Ecto neural progenitor cell (in vitro differentiated cells): ENCODE measurements around the gene FXYD2.

ENCODE experiments used
- DNase-seq: peaks from one replicate; pipeline ENCODE4 v3.0.0-alpha.2; 2018; ENCODE audit warnings: low spot score

Gene FXYD2

DNA sequence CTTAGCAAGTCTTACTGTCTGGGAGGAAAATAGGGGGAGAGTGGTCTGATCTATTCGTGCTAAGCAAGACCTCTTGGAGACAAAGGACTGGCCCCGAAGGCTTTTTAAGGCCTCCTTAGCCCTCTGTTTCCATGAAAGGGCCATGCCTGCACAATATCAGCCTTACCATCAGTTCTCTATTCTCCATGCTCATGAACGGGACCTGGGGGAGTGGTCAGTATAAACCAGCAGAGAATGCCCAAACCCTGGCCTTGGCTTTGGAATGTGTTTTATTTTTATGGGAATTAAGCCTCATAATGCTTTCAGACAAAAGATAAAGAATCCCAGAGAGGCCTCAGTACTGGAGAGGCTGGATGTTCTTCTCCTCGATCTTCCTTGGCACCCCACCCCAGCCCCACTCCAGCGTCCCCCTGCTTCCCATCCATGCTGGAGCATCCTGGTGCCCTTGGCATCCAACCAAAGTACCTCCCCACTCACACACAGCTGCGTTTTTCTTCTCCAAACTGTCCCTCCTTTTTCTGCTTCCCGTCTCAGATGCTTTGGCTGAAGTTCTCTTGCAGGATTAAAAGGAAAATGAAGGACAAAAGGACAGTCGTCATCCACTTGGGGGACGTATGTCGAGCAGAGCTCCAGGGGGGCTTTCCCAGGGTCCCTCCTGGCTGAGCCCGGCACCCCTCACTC is 33.3 kb upstream of the FXYD2 start:
- no peak for DNase-seq

DNA sequence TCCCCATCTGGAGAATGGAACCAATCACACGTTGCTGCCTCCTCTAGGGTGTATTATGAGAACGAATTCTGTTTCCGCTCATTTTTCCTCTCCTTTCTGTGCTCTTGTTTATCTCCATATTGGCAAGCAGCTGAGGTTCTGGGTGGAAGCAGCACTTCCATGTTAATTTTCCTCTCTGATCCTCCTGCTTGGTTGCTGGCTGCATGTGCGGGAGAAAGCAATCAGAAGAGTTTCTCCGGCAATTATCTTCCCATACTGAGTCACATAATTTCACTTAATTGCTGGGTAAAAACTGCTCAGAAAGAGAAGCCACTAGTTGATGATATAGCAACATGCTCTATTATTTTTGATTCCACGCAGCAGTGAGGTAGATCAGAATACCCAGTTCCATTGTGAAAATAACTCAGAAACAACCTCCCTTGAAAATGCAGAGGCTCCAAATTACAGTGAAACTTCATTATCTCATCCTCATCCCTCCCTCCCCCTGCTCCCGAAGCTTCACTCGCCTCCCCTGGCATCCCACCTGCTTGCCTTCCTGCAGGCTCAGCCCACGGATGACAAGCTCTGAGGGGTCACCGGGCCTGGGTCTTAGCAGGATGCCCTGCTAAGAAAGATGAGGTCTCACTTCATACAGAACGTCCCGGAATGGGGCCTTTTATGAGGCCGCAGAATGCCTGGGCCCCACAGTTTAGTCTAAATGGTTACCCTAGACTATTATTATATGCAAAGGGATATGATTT is 31.5 kb upstream of the FXYD2 start:
- peak; percentile 16 for DNase-seq

DNA sequence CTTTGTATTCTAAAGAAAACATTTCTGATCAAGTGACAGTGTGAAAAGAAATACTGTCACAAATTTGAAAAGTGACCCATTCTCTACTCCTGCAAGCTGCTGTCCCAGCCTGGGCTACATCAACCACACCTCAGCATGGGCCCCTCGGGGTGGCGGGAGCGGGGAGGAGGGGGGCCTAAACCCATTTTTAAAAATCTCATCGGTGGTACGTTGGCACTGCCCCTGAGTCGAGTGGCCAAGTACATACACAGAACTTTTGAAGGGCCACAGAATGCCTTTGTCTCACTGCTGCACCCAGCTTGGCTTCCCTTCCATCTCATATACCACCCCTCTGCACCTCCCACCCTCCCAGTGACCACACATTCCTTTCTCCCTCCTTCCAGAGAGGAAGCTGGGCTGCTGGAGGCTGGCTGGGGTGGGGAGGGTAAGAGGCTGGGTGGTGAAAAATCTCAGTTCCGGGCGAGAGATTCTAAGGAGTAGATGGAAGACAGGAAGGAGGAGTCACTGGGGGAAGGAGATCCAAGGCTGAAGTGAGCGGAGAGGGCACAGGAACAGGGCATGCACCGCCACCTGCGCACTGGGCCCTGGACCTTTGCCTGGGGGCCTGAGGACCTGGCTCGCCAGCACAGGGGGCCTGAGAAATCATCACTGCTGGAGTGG is 30.8 kb upstream of the FXYD2 start:
- peak; percentile 39 for DNase-seq

DNA sequence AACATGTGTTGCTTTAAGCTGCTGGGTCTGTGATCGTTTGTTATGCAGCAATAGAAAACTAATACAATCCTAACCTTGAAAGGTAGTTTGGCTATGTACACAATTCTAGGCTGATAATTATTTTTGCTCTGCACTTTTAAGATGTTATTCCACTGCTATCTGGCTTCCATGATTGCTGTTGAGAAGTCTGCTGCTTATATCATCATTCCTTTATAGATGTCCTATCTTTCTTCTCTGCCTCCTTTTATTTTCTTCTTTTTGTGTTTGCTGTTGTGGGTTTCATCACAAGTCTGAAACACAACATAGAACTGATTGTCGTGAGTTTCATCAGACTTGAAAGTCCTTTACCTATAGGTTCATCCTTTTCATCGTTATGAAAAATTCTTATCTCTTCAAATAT is 27.8 kb upstream of the FXYD2 start:
- DNase-seq, result no peak

DNA sequence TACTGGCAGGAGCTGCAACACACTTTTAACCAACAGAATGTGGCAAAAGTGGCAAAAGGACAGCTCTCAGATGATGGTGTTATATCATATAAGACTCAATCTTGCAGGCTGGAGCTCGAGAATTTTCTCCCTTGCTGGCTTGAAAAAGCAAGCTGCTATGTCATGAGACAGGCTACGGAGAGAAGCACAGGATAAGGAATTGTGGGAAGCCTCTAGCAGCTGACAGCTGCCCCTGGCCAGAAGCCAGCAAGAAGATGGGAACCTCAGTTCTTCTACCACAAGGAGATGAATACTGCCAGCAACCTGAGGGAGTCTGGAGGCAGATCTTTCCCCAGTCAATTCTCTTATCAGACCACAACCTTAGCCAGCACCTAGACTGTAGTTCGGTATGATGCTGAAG is 27.3 kb upstream of the FXYD2 start:
- no peak for DNase-seq

DNA sequence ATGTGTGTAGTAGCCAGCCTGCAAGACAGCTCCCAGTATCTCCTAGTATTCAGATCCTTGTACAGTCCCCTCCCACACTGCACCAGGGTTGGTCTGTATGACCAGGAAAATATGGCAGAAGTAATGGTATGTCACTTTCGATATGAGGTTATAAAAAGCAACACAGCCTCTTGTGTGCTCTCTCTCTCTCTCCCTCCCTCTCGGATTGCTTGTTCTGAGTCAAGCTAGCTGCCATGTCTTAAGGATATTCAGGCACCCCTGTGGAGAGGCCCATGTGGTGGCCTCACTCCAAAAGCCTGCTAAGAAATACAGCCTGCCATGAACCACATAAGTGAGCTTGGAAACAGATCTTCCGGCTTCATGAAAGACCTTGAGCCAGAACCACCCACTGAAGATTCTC is 26.6 kb upstream of the FXYD2 start:
- peak; percentile 42 for DNase-seq

DNA sequence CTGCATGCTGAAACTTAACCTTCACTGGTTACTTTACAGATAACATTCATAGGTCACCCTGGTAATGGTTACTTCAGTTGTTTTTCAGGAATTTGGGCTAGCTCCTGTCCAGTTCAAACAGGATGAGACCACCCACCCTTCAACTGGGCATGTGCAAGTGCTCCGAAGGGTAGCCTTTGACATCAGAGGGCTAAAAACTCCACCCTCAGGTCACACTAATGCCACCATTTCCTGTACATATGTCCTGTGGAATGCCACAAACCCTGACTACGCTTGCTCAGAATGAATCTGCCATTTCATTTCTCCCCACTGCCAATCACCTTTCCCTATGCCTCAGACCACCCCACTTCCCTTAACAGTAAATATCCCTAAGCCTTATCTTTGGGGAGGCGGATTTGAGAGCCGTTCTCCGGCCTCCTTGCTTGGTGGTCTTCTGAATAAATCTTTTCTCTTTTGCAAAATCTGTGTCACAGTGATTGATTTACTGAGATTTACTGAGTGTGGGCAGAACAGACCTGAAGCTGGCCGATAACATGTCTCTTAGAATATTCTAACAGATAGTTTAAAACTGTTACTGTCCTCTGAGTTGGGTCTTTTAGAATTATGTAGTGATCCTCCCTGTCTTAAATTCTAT is 25.4 kb upstream of the FXYD2 start:
- DNase-seq, result peak; percentile 43

DNA sequence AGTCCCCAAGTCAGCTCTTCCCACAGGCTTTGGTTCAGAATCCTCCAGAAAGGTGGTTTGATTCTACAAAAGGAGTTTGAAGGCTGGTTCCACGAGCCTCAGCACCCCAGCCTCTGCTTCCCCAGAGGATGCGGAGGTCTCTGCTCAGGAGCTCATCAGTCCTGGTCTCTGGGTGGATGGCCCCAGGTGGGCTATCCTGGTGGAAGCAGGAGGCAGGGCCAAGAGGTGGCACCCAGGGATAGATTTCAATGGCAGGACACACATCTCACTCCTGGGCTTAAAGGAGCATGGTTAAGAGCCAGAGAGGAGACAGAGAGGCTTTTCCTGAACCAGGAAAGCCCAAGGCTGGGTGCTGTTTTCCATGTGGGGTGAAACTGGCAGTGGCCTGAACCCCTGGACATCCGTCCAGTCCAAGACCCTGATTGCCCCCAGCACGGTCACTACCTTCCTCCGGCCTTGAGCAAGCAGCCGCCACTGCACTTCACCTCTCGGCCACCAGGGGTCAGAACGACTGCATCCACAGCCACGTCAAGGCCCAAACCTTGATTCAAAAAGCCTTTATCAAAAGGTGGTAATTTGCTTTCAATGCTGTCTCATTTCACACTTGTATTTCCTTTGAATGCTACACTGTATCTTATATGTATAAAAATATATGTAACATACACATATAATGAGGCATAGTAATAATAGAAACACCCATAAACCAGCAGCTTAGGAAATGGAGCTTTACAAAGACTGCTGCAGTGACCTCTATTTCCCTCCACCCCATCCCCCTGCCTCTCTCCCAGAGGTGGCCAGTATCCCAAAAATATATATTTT is 19.3 kb upstream of the FXYD2 start:
- peak; percentile 85 for DNase-seq

DNA sequence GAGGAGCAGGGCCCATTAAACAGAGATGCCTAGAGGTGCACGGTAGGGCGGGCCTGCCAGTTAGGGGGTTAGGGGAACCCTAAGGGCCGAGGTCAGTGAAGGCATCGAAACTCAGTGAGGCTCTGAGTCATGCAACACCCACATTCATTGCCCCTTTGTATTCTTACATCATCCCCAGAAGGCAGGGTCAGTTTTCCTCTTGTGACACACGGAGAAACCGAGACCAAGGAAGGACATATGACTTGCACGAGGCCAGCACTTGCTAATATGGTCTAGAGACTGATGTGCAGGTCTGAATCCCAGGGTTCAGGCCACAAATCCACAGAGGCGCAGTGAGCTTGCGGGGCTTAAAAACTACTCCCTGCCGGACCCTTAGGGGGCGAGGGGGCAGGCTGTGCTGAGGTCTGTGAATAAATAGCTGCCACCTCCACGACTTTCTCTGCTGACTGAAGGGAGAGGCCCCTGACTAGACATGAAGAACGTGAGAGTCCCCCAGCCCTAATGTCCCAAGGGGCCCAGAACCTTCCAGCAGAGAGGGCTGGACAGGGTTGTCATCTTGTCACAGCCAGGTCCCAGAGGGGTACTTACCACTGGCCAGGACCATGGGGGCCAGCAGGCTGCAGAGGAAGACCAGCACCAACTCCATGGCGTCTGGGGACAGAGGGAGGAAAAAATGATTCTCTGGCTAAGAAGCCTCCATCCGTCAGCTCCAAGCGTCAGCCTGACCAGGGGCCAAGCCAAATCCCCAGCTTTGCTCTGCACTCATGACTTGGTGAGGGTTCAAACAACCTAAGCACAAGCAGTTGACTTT is 17.8 kb upstream of the FXYD2 start:
- DNase-seq, result peak; percentile 43

DNA sequence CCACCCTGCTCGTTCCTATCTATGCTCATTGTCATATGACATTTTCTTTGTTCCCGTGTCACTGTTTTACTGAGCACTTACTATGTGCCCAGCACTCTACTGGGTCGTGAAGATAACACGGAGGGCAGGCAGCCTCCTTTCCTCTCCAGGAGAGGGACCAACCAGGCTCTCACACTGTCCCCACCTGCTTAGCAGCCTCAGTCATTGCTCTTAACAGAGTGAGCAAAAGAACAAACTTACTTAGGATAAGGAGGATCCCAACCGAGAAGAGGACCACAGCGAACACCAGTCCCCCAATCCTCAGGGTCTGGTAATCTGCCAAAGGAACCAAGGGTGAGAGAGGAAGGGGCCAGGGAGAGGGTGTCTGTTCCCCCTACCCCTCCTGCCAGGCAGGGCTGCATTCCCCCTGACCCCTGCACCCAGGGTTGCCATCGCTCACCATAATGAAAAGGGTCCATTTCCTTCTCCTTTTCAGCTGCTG is 17.0 kb upstream of the FXYD2 start:
- no peak for DNase-seq

DNA sequence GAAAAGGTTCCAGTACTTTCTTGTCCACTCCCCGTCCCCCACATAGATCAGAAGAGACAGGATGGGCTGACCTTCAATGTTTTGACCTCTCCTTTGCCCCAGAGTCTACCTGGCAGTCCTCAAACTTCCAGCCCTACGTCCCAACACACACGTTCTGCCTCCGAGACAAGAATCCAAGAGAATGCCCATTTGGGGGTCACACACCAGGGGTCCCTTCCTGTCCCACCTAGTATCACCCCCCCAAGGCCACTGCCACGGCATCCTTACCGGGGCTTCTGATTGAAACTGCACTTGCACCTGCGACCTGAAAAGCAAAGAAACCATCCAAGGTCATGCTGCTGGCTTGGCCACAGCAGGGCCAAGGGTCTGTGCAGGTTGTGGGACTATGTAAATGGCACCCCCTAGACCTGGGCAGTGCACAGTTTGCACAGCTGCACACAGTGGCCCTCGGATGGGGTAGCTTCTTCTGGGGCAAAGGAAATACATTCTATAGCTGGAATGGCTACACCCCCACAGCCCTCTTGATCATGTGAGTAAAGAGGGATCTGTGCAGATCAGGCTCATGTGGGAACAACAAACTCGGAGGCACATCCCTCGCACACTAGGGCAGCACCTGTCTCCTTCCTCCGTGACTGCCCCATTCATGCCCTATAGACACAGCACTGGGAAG is 16.5 kb upstream of the FXYD2 start:
- DNase-seq, result no peak

DNA sequence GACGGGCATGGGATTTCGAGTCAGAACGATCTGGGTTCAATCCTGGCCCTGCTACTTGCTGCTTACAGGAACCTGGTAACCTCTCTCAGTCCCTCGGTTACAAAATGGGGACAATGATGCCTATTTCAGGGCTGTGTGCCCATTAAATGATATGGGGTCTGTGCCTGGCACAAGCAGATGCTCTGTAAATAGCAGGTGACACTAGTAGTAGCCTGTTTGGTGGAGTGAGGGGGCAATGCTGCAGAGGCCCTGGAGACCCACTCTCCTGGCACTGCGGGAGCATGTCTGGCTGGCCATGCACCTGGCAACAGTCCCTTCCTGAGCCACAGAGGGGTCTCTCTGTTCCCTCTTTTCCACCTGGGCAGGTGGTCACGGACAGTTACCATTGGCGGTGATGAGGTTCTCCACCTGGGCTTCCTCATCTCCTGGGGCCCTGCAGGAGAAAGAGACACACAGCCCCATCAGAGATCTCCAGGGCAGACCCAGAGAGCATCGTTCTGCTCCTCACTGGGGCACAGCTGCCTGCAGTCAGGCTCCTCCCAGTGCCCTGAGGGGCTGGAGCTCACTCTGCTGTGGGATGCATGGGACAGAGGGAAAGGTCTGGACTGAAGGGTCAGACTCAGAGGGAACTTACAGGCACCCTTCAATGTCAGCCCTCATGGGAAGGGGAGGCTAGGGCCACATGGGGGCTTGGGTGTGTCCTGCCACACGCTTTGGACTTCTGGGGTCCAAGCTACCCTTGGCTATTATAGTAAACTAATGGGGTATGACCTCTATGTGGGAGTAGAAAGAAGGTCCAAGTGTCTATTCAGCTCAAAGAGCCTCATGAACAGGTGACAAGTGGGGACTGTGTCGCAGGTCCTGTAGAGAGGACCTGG is 15.6 kb upstream of the FXYD2 start:
- no peak for DNase-seq

DNA sequence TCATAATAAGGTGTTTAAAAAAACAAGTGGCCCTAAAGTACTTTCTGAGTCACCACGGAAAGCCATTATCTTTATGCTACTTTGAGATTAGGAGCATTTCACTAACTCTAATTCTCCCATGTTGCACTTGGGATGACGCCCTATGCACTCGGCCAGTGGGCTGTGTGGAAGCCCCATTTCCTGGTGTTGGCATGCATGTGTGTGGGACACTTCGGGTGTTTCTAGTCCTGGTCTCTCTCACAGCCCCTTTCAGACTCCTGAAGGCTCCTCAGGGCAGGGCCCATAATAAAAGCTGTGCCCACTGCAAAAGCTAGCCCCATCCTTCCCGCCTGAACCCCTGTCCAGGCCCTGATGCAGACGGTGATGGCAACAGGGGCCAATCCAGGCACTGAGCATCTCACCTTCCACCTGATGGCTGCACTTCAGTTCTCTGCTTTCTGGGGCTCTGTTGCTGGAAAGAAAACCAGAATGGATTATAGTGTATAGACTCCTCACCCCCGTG is 14.9 kb upstream of the FXYD2 start:
- DNase-seq, result peak; percentile 39

DNA sequence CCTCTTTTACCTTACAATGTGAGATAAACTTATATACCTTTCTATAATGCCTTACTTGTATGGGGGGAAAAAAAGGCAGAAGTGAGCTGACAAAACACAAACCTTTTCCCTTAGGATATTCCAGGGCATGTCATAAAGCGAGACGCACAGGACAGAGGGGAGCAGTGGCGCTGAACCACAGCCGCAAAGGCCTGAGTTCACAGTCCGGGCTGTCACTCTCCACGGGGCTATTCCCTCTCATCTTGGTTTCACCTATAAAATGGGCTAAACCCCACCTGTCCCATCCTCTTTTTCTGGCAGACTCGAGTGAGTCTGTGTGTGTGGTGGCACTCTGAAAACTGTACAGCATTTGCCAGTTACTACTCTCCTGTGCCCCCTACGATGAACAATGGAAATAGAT is 14.4 kb upstream of the FXYD2 start:
- DNase-seq, result peak; percentile 20

DNA sequence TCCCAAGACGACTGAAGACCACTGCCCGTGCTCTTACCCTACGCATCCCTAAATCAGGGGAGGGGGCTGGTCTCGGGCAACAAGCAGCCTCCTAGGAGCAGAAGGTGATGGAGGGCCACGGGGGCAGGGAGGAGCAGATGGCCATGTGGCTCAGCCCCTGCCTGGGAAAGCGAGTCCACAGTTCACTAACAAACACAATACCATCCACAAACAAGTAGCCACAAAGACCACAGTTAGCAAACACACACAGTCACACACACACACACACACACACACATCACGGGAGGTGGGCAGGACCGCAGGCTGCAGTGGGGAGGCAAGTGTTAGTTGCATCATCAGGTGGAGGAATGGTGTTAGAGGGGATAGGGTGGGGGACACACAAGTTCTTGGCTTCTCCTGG is 13.2 kb upstream of the FXYD2 start:
- DNase-seq, result peak; percentile 38

DNA sequence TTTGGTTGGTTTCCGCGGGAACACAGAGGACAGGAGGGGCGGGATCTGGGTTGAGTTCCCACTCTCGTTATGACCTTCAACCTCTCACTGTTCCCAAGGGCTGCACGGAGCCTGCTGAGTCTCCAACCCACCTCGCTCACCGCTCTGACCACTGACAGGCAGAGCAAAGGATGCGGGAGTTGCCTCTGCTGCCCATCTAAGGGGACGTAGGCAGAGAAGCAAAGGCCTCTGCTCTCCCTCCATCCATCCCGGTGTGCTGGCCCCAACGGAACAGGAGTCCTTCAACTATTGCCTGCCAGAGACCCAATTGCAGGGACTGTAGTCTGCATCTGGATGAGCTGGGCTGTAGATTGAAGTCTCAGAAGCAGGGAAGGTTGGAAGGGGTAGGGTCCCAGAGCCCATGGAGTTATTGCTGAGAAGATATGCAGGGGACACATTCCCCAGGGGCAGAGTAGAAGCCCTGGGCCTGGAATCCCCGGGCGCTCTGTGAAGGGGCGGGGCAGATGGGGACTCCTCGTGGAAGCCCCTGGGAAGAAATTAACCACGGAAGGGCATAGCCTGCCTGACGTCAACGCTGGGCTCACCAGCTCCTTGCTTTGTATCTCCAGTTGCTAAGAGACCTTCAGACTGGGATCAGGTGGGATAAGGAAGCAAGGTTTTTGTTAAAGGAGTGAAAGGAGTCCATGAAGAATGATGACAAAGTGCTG is 12.7 kb upstream of the FXYD2 start:
- peak; percentile 38 for DNase-seq

DNA sequence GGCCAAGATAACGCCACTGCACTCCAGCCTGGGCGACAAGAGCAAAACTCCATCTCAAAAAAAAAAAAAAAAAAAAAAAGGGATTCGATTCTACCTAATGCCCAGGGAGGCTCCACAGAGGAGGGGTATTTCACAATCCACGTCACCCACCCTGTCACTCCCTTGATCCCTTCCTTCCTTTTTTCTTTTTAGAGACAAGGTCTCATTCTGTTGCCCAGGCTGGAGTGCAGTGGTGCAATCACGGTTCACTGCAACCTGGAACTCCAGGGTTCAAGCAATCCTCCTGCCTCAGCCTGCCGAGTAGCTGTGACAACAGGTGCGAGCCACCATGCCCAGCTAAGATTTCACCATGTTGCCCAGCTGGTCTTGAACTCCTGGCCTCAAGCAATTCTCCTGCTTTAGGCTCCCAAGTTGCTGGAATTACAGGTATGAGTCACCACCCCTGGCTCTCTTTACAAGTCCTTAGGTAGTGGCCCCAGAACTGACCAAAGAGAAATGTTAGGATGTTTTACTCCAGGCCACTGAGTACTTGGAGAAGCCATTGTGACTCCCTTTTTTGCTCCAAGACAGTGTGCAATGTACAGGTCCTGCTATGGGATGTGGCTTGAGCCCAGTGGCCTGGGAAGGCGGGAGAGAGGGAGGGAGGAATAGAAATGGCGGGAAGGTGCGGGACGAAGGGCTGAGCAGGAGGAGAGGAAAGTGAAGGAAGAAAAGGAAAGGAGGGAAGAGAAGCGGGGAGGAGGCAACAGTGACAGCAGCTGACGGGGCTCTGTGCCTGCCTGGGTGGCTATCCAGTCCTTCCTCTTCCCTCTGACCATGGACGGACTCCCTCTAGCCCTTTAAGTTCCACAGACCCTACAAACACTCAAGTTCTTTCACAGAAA is 11.8 kb upstream of the FXYD2 start:
- peak; percentile 28 for DNase-seq
